PC-9 (cell line): ENCODE measurements around the gene LARGE1.

ENCODE experiments used
- EZH2 ChIP-seq: fragments of 200-600 bp; sonication (generic); IDR thresholded peaks from 2 replicates; pipeline ENCODE4 v1.8.0; 2017; ENCODE audit warnings: antibody characterized with exemption, low read depth
- TF ChIP-seq, protein P1 (sequence below): fragments of 200-600 bp; sonication (generic); conservative IDR thresholded peaks from 2 replicates; pipeline ENCODE4 v1.6.1; 2017; ENCODE audit warnings: mixed run types, antibody characterized with exemption, mild to moderate bottlenecking, moderate library complexity

DNA sequence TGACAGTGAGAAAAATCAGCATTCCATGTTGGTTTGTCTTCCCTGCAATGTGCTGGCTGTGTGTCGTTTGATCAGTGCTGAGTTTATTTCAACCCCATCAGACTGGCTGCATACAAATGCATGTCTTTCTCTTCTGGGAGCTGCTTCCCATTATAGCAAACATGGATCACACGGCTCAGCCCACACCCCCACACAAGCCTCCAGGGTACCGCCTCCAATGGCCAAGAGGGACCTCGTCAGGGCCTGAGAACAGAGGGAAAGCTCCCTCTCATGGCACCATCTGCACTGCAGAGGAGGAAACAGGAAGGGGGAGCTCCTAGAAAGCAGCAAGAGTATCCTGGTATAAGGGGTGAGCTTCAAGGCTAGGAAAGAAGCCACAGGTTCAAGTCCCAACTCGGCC, 214.2 kb downstream of the LARGE1 start:
- TF ChIP-seq, protein P1, sequence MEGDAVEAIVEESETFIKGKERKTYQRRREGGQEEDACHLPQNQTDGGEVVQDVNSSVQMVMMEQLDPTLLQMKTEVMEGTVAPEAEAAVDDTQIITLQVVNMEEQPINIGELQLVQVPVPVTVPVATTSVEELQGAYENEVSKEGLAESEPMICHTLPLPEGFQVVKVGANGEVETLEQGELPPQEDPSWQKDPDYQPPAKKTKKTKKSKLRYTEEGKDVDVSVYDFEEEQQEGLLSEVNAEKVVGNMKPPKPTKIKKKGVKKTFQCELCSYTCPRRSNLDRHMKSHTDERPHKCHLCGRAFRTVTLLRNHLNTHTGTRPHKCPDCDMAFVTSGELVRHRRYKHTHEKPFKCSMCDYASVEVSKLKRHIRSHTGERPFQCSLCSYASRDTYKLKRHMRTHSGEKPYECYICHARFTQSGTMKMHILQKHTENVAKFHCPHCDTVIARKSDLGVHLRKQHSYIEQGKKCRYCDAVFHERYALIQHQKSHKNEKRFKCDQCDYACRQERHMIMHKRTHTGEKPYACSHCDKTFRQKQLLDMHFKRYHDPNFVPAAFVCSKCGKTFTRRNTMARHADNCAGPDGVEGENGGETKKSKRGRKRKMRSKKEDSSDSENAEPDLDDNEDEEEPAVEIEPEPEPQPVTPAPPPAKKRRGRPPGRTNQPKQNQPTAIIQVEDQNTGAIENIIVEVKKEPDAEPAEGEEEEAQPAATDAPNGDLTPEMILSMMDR: no peak
- no peak for TF ChIP-seq EZH2
